Measurements from ENCODE around the gene CEP20.

GRCh38 chr16:15827709-15828343 is 60.6 kb downstream of the CEP20 start:
- TF ChIP-seq, protein P1, sequence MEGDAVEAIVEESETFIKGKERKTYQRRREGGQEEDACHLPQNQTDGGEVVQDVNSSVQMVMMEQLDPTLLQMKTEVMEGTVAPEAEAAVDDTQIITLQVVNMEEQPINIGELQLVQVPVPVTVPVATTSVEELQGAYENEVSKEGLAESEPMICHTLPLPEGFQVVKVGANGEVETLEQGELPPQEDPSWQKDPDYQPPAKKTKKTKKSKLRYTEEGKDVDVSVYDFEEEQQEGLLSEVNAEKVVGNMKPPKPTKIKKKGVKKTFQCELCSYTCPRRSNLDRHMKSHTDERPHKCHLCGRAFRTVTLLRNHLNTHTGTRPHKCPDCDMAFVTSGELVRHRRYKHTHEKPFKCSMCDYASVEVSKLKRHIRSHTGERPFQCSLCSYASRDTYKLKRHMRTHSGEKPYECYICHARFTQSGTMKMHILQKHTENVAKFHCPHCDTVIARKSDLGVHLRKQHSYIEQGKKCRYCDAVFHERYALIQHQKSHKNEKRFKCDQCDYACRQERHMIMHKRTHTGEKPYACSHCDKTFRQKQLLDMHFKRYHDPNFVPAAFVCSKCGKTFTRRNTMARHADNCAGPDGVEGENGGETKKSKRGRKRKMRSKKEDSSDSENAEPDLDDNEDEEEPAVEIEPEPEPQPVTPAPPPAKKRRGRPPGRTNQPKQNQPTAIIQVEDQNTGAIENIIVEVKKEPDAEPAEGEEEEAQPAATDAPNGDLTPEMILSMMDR (IDR thresholded peaks at IDR 0.05; ENCODE audit: low read length) = no peak
- TF ChIP-seq EZH2 (optimal IDR thresholded peaks at IDR 0.05; ENCODE audit: low read depth, low read length) (no peak), EZH2phosphoT487 (IDR thresholded peaks at IDR 0.05; ENCODE audit: low read length) (no peak)

All from MM.1S (cell line).